NB4 (cell line): Measurements from ENCODE around the gene KRTAP1-1.

Source experiments
- POLR2A ChIP-seq: IDR thresholded peaks from 2 replicates; pipeline ENCODE4 v1.6.1; 2011; ENCODE audit warnings: mild to moderate bottlenecking; ENCODE audit not compliant: insufficient read length; ENCODE audit errors: extremely low read depth
- TF ChIP-seq, protein P1 (sequence below): IDR thresholded peaks from one replicate; pipeline ENCODE4 v1.5.1; 2012; ENCODE audit warnings: low read depth, low read length
- TF ChIP-seq, protein P2 (sequence below): IDR thresholded peaks from 2 replicates; pipeline ENCODE4 v1.6.1; 2011; ENCODE audit warnings: low read depth, low read length

DNA sequence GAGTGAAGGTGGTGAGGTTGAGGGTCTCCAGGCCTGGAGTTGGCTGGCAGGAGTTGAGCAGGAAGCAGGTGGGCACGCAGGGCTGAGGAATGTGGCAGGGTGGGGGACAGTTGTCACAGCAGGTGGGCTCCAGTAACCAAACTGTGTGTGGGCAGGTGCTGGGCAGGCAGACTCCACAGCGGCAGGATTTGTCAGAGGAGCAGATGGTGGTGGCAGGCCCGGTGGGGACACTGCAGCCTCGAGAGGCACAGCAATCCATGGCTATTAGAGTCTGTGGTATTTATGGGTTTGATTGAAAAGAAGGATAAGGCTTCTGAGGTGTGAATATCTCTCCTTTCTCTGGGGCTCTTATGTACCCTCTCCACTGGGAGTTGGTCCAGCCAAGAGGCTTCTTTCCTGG lies 47.4 kb downstream of the KRTAP1-1 start, which contains the start of gene KRTAP3-3:
- TF ChIP-seq, protein P1, sequence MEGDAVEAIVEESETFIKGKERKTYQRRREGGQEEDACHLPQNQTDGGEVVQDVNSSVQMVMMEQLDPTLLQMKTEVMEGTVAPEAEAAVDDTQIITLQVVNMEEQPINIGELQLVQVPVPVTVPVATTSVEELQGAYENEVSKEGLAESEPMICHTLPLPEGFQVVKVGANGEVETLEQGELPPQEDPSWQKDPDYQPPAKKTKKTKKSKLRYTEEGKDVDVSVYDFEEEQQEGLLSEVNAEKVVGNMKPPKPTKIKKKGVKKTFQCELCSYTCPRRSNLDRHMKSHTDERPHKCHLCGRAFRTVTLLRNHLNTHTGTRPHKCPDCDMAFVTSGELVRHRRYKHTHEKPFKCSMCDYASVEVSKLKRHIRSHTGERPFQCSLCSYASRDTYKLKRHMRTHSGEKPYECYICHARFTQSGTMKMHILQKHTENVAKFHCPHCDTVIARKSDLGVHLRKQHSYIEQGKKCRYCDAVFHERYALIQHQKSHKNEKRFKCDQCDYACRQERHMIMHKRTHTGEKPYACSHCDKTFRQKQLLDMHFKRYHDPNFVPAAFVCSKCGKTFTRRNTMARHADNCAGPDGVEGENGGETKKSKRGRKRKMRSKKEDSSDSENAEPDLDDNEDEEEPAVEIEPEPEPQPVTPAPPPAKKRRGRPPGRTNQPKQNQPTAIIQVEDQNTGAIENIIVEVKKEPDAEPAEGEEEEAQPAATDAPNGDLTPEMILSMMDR = no peak
- TF ChIP-seq POLR2A = no peak
- TF ChIP-seq, protein P2, sequence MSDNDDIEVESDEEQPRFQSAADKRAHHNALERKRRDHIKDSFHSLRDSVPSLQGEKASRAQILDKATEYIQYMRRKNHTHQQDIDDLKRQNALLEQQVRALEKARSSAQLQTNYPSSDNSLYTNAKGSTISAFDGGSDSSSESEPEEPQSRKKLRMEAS = no peak
